ENCODE measurements around the gene ARHGAP8.

- TF ChIP-seq MAFK (IDR thresholded peaks at IDR 0.05; ENCODE audit: partially characterized antibody) (no peak), CTCF (IDR thresholded peaks at IDR 0.05) (no peak), POLR2AphosphoS2 (conservative IDR thresholded peaks at IDR 0.05; ENCODE audit: low read length) (no peak), POLR2A (IDR thresholded peaks at IDR 0.05; ENCODE audit: low read length) (no peak), EP300 (IDR thresholded peaks at IDR 0.05) (no peak), MAX (IDR thresholded peaks at IDR 0.05) (no peak), SMC3 (IDR thresholded peaks at IDR 0.05) (no peak), REST (IDR thresholded peaks at IDR 0.05) (no peak), HES2 (IDR thresholded peaks at IDR 0.05) (no peak), USF2 (IDR thresholded peaks at IDR 0.05) (no peak)
These were observed 132.2 kb downstream of the ARHGAP8 start for GRCh38 chr22:44884562-44884961.

Data from A549 (cell line).